Measurements from ENCODE around the gene APOL1.

The APOL1 gene

GRCh38 chr22:36292823-36293530 lies 40.0 kb downstream of the APOL1 start:
- peaks cover 86% of the 10 kb centered on the region for H3K36me3 ChIP-seq (ENCODE audit: insufficient read depth, low read length)
- no peak for ATAC-seq (ENCODE audit: insufficient read depth, low read depth)
- peaks cover 13% of the 10 kb centered on the region for H3K9me3 ChIP-seq (ENCODE audit: insufficient read depth, low read length, severe bottlenecking)
- H3K27ac ChIP-seq (ENCODE audit: low read length) = no peak overlapping the region
- H2AFZ ChIP-seq (ENCODE audit: low read depth, low read length) = no peak overlapping the region
- DNase-seq = no peak
- no peaks in the 10 kb centered on the region for H4K20me1 ChIP-seq (ENCODE audit: insufficient read depth, low read length)
- H3K4me2 ChIP-seq (ENCODE audit: insufficient read depth, low read length) = no peak overlapping the region
- no peaks in the 10 kb centered on the region for H3K27me3 ChIP-seq (ENCODE audit: insufficient read depth, low read length, poor library complexity)
- no peaks in the 10 kb centered on the region for H3K4me1 ChIP-seq (ENCODE audit: insufficient read depth, low read length)
- no peaks in the 10 kb centered on the region for H3K79me2 ChIP-seq (ENCODE audit: insufficient read depth, low read length)
- TF ChIP-seq CTCF (IDR thresholded peaks at IDR 0.05; ENCODE audit: borderline replicate concordance, extremely low read depth, low read length, poor library complexity, severe bottlenecking) = no peak
- TF ChIP-seq EZH2 (IDR thresholded peaks at IDR 0.05; ENCODE audit: borderline replicate concordance, low read depth, low read length, severe bottlenecking) = no peak
- no peak overlapping the region for H3K4me3 ChIP-seq (ENCODE audit: low read depth in 1 of 2, low read length in 2 of 2)
- H3K9ac ChIP-seq (ENCODE audit: low read depth, low read length) = no peak overlapping the region

- DNase-seq (no peak), ATAC-seq (ENCODE audit: insufficient read depth, low read depth) (no peak)
- Histone ChIP-seq H3K9me3 (ENCODE audit: insufficient read depth, low read length, severe bottlenecking) (peaks cover 13% of the 10 kb centered on the region), H3K4me2 (ENCODE audit: insufficient read depth, low read length) (no peak overlapping the region), H4K20me1 (ENCODE audit: insufficient read depth, low read length) (no peaks in the 10 kb centered on the region), H3K4me3 (ENCODE audit: low read depth in 1 of 2, low read length in 2 of 2) (no peak overlapping the region), H3K79me2 (ENCODE audit: insufficient read depth, low read length) (no peaks in the 10 kb centered on the region), H3K4me1 (ENCODE audit: insufficient read depth, low read length) (no peaks in the 10 kb centered on the region), H3K27me3 (ENCODE audit: insufficient read depth, low read length, poor library complexity) (no peaks in the 10 kb centered on the region), H3K36me3 (ENCODE audit: insufficient read depth, low read length) (peaks cover 86% of the 10 kb centered on the region), H2AFZ (ENCODE audit: low read depth, low read length) (no peak overlapping the region), H3K9ac (ENCODE audit: low read depth, low read length) (no peak overlapping the region), H3K27ac (ENCODE audit: low read length) (no peak overlapping the region)
- TF ChIP-seq EZH2 (IDR thresholded peaks at IDR 0.05; ENCODE audit: borderline replicate concordance, low read depth, low read length, severe bottlenecking) = no peak
- no peak for TF ChIP-seq CTCF (IDR thresholded peaks at IDR 0.05; ENCODE audit: borderline replicate concordance, extremely low read depth, low read length, poor library complexity, severe bottlenecking)
These were observed 40.8 kb downstream of the APOL1 start for GRCh38 chr22:36293606-36294292.

GRCh38 chr22:36294293-36294620 lies 41.3 kb downstream of the APOL1 start:
- H2AFZ ChIP-seq (ENCODE audit: low read depth, low read length) = no peak overlapping the region
- H3K9me3 ChIP-seq (ENCODE audit: insufficient read depth, low read length, severe bottlenecking) = peaks cover 13% of the 10 kb centered on the region
- no peak overlapping the region for H3K4me3 ChIP-seq (ENCODE audit: low read depth in 1 of 2, low read length in 2 of 2)
- TF ChIP-seq CTCF (IDR thresholded peaks at IDR 0.05; ENCODE audit: borderline replicate concordance, extremely low read depth, low read length, poor library complexity, severe bottlenecking) (no peak), EZH2 (IDR thresholded peaks at IDR 0.05; ENCODE audit: borderline replicate concordance, low read depth, low read length, severe bottlenecking) (no peak)
- H3K9ac ChIP-seq (ENCODE audit: low read depth, low read length) = no peak overlapping the region
- H3K4me1 ChIP-seq (ENCODE audit: insufficient read depth, low read length) = no peaks in the 10 kb centered on the region
- no peaks in the 10 kb centered on the region for H3K79me2 ChIP-seq (ENCODE audit: insufficient read depth, low read length)
- peaks cover 86% of the 10 kb centered on the region for H3K36me3 ChIP-seq (ENCODE audit: insufficient read depth, low read length)
- no peak overlapping the region for H3K4me2 ChIP-seq (ENCODE audit: insufficient read depth, low read length)
- DNase-seq = no peak
- no peak for ATAC-seq (ENCODE audit: insufficient read depth, low read depth)
- no peaks in the 10 kb centered on the region for H3K27me3 ChIP-seq (ENCODE audit: insufficient read depth, low read length, poor library complexity)
- H4K20me1 ChIP-seq (ENCODE audit: insufficient read depth, low read length) = no peaks in the 10 kb centered on the region
- no peak overlapping the region for H3K27ac ChIP-seq (ENCODE audit: low read length)
